Measurements from ENCODE around the gene TAF5. TPM values are rescaled to one million over a fixed set of nuclear protein-coding genes. Genes with fewer than 3 reads are reported as not detected.

Gene TAF5
- polyA plus RNA-seq (2012; ENCODE audit: insufficient read depth, insufficient read length, low read depth): 8.3 TPM

- TF ChIP-seq, protein P1, sequence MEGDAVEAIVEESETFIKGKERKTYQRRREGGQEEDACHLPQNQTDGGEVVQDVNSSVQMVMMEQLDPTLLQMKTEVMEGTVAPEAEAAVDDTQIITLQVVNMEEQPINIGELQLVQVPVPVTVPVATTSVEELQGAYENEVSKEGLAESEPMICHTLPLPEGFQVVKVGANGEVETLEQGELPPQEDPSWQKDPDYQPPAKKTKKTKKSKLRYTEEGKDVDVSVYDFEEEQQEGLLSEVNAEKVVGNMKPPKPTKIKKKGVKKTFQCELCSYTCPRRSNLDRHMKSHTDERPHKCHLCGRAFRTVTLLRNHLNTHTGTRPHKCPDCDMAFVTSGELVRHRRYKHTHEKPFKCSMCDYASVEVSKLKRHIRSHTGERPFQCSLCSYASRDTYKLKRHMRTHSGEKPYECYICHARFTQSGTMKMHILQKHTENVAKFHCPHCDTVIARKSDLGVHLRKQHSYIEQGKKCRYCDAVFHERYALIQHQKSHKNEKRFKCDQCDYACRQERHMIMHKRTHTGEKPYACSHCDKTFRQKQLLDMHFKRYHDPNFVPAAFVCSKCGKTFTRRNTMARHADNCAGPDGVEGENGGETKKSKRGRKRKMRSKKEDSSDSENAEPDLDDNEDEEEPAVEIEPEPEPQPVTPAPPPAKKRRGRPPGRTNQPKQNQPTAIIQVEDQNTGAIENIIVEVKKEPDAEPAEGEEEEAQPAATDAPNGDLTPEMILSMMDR (IDR thresholded peaks at IDR 0.05; ENCODE audit: low read depth, low read length): no peak
- Histone ChIP-seq H3K4me3 (ENCODE audit: low read depth, low read length) (peak within 1 kb of the TSS; percentile 79), H3K36me3 (no peaks in the 10 kb centered on the region; the same call in 1 of the 2 replicates), H3K27me3 (no peaks in the 10 kb centered on the region), H3K9me3 (no peaks in the 10 kb centered on the region), H3K4me1 (no peaks in the 10 kb centered on the region)
- peak; percentile 91 for DNase-seq
These were observed at the start of gene TAF5 for GRCh38 chr10:103367782-103368518. Gene TAF5, plus strand, starts transcription at chr10:103367976. Its CDS starts 14 bp downstream, at chr10:103367990.

DNA sequence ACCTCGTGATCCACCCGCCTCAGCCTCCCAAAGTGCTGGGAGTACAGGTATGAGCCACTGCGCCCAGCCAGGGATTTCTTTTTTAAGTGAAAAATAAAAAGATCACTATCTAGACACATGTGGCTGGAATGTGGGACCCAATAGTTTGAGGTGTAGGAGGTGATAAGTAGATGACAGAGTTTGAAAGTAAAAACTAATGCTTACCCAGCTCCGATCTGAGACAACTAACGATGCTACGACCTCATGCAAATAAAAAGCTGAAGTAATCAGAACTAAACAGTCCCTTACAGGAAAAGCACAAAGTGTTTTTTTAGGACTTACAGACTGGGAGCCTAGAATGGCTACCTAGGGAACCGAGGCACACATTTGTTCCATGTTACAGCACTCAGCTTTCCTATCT is 39.9 kb upstream of the TAF5 start:
- Histone ChIP-seq H3K27me3 (no peaks in the 10 kb centered on the region), H3K4me3 (ENCODE audit: low read depth, low read length) (no peak overlapping the region), H3K9me3 (no peaks in the 10 kb centered on the region), H3K4me1 (no peaks in the 10 kb centered on the region), H3K36me3 (peaks cover 43% of the 10 kb centered on the region)
- TF ChIP-seq, protein P1 (IDR thresholded peaks at IDR 0.05; ENCODE audit: low read depth, low read length): no peak
- DNase-seq: no peak

GRCh38 chr10:103333934-103334520 is 33.7 kb upstream of the TAF5 start:
- Histone ChIP-seq H3K4me1 (no peaks in the 10 kb centered on the region), H3K9me3 (no peaks in the 10 kb centered on the region), H3K4me3 (ENCODE audit: low read depth, low read length) (no peak overlapping the region), H3K27me3 (no peaks in the 10 kb centered on the region), H3K36me3 (peaks cover 31% of the 10 kb centered on the region)
- TF ChIP-seq, protein P1 (IDR thresholded peaks at IDR 0.05; ENCODE audit: low read depth, low read length): peak; percentile 58
- no peak for DNase-seq

GRCh38 chr10:103334567-103334966 is 33.2 kb upstream of the TAF5 start:
- Histone ChIP-seq H3K36me3 (peaks cover 32% of the 10 kb centered on the region), H3K4me1 (no peaks in the 10 kb centered on the region), H3K9me3 (no peaks in the 10 kb centered on the region), H3K27me3 (no peaks in the 10 kb centered on the region), H3K4me3 (ENCODE audit: low read depth, low read length) (no peak overlapping the region)
- TF ChIP-seq, protein P1 (IDR thresholded peaks at IDR 0.05; ENCODE audit: low read depth, low read length): no peak
- DNase-seq: no peak

- Histone ChIP-seq H3K4me1 (no peaks in the 10 kb centered on the region), H3K36me3 (peaks cover 28% of the 10 kb centered on the region), H3K4me3 (ENCODE audit: low read depth, low read length) (no peak overlapping the region), H3K9me3 (no peaks in the 10 kb centered on the region), H3K27me3 (no peaks in the 10 kb centered on the region)
- no peak for DNase-seq
- TF ChIP-seq, protein P1 (IDR thresholded peaks at IDR 0.05; ENCODE audit: low read depth, low read length): no peak
These were observed 31.4 kb upstream of the TAF5 start for GRCh38 chr10:103336370-103336769.

GRCh38 chr10:103350175-103350516 is 17.6 kb upstream of the TAF5 start:
- peak overlapping the region; percentile 81 for H3K4me3 ChIP-seq (ENCODE audit: low read depth, low read length)
- H3K9me3 ChIP-seq: no peaks in the 10 kb centered on the region
- TF ChIP-seq, protein P1 (IDR thresholded peaks at IDR 0.05; ENCODE audit: low read depth, low read length): no peak
- H3K27me3 ChIP-seq: no peaks in the 10 kb centered on the region
- DNase-seq: no peak
- H3K4me1 ChIP-seq: no peaks in the 10 kb centered on the region
- H3K36me3 ChIP-seq: peaks cover 35% of the 10 kb centered on the region
